HG02678 (cell line): ENCODE data around the gene ABCA3.

Experiments
- ATAC-seq: cut with Tn5 transposase; IDR thresholded peaks from one replicate; pipeline ENCODE4 v1.9.1; 2021; ENCODE audit warnings: mild to moderate bottlenecking, moderate library complexity; ENCODE audit not compliant: unreplicated experiment

Gene ABCA3

GRCh38 chr16:2236337-2237101 is 104.0 kb downstream of the ABCA3 start, which contains the start of gene DNASE1L2:
DNASE1L2 (plus strand) TSS chr16:2236444; CDS start chr16:2236817, 373 bp downstream.
- ATAC-seq = no peak

- ATAC-seq = no peak
These were observed 104.7 kb downstream of the ABCA3 start for GRCh38 chr16:2235695-2236336.

GRCh38 chr16:2235234-2235651 is 105.3 kb downstream of the ABCA3 start:
- no peak for ATAC-seq

- ATAC-seq = no peak
These were observed 105.7 kb downstream of the ABCA3 start for GRCh38 chr16:2234813-2235170.

- ATAC-seq = no peak
These were observed 106.4 kb downstream of the ABCA3 start for GRCh38 chr16:2233872-2234812.

GRCh38 chr16:2233046-2233775 is 107.3 kb downstream of the ABCA3 start:
- ATAC-seq = no peak

- no peak for ATAC-seq
These were observed 108.2 kb downstream of the ABCA3 start for GRCh38 chr16:2232094-2232990.

- no peak for ATAC-seq
These were observed 109.3 kb downstream of the ABCA3 start for GRCh38 chr16:2231016-2231931.

GRCh38 chr16:2230376-2230775 is 110.2 kb downstream of the ABCA3 start:
- no peak for ATAC-seq

- ATAC-seq = no peak
These were observed 110.8 kb downstream of the ABCA3 start for GRCh38 chr16:2229632-2230250.

- no peak for ATAC-seq
These were observed 111.4 kb downstream of the ABCA3 start for GRCh38 chr16:2229091-2229490.

- no peak for ATAC-seq
These were observed 112.2 kb downstream of the ABCA3 start for GRCh38 chr16:2228161-2228824.

- no peak for ATAC-seq
These were observed 113.6 kb downstream of the ABCA3 start for GRCh38 chr16:2226918-2227317.

GRCh38 chr16:2226245-2226793 is 114.2 kb downstream of the ABCA3 start:
- ATAC-seq = no peak
